RWPE1 (cell line): Measurements from ENCODE around the gene IFT88.

Experiments used
- CTCF ChIA-PET: fragments of 350-600 bp; sonication (Branson Sonifier 250); formaldehyde crosslinking; extraction: SDS; loops from one replicate; lab custom pipeline; 2021; lab: Yijun Ruan, JAX
- POLR2A ChIA-PET: fragments of 400-600 bp; formaldehyde crosslinking; extraction: SDS; loops from one replicate; lab custom pipeline; 2020; ENCODE audit warnings: antibody characterized with exemption; ENCODE audit not compliant: low non-redundant PET; lab: Yijun Ruan, JAX
- DNase-seq: peaks from one replicate; pipeline ENCODE4 v3.0.0; 2012; ENCODE audit warnings: low spot score
- H3K27ac ChIP-seq: fragments of 450-650 bp; 2 replicates; pipeline ENCODE4 v1.5.1; 2017
- TF ChIP-seq, protein P1 (sequence below): fragments of 450-650 bp; conservative IDR thresholded peaks from 2 replicates; pipeline ENCODE4 v1.5.1; 2017; ENCODE audit warnings: low read depth, mild to moderate bottlenecking

The IFT88 gene

DNA sequence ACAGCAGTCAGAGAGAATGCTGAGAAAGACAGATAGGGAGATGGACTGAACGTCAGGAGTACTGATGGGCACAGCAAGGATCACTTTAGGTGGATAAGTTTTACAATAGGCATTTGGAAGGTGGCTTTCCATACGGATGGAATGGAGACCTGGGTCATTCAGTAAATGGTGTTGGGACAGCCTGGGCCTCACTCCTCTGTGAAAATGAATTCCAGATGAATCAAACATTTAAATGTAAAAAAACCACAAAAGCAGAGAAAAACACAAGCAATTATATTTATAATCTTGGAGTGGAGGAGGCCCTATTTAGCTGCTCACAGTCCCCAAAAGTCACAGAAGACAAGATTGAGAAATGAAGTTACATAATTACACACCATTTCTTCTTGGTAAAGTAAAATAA, 141.3 kb downstream of the IFT88 start:
- H3K27ac ChIP-seq: no peak overlapping the region
- TF ChIP-seq, protein P1, sequence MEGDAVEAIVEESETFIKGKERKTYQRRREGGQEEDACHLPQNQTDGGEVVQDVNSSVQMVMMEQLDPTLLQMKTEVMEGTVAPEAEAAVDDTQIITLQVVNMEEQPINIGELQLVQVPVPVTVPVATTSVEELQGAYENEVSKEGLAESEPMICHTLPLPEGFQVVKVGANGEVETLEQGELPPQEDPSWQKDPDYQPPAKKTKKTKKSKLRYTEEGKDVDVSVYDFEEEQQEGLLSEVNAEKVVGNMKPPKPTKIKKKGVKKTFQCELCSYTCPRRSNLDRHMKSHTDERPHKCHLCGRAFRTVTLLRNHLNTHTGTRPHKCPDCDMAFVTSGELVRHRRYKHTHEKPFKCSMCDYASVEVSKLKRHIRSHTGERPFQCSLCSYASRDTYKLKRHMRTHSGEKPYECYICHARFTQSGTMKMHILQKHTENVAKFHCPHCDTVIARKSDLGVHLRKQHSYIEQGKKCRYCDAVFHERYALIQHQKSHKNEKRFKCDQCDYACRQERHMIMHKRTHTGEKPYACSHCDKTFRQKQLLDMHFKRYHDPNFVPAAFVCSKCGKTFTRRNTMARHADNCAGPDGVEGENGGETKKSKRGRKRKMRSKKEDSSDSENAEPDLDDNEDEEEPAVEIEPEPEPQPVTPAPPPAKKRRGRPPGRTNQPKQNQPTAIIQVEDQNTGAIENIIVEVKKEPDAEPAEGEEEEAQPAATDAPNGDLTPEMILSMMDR: no peak
- CTCF ChIA-PET: no interaction called here
- POLR2A ChIA-PET: interaction anchor here (0.6 kb wide), 1 partner anchor 185 kb away, joined by 3 read pairs; no protein-coding TSS in a partner anchor
- DNase-seq: no peak

DNA sequence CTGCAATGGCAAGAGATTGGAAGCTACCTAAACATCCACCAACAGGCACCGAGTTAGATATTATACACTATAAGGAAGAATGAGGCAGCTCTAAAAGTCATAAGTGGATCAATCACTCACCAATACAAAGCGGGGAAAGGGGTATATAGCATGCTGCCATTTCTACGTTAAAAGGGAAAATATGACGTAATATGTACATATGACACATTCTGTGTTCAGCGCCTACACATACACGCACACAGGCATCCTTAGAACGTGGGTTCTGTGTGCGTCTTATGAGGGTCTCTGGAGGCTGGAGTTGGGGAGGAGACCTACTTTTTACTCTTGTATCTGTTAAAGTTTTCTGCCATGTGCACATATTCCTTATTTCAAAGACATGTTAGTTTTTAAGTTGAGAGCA, 142.4 kb downstream of the IFT88 start:
- TF ChIP-seq, protein P1: no peak
- no peak for DNase-seq
- ChIA-PET POLR2A (no interaction called here), CTCF (interaction anchor here (0.6 kb wide), 1 partner anchor 116 kb away, joined by 3 read pairs; no protein-coding TSS in a partner anchor)
- H3K27ac ChIP-seq: peak overlapping the region; percentile 55; the same call in 1 of the 2 replicates

GRCh38 chr13:20709782-20710181, 142.8 kb downstream of the IFT88 start:
- CTCF ChIA-PET: interaction anchor here (0.6 kb wide), 2 partner anchors 116 to 186 kb away, joined by 3 read pairs; no protein-coding TSS in a partner anchor
- POLR2A ChIA-PET: no interaction called here
- H3K27ac ChIP-seq: peak overlapping the region; percentile 55; the same call in 1 of the 2 replicates
- TF ChIP-seq, protein P1: no peak
- no peak for DNase-seq

DNA sequence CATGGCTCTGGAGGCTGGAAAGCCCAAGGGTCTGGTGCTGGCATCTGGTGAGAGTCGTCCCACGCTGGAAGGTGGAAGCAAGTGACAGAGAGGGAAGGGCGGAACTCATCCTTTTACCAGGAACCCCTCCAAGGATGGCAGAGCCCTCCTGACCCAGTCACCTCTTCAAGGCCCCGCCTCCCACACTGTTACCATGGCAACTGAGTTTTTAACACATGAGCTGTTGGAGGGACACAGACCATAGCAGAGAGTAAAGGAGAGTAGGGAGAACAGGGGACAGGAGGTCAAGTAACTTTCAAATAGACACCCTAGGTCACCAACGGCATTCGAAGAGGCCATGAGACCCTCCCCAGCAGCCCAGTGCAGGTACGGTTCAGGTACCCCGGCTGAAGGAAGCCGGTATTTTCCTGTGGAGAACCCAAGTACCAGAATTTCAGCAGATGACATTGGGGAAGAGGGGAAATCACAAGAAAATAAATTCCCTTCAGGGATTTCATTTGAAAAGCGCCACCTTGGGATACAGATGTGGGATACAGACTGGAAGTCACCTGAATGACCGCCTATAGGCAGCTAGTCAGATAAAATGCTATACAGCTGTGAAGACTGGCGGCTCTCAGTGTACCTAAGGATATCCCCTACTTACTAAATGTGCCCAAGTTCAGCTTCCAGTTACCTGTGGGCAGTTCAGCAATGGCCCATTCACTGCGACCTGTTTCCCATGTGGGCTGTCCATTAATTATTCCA, 144.5 kb downstream of the IFT88 start:
- DNase-seq: no peak
- TF ChIP-seq, protein P1: no peak
- ChIA-PET CTCF (interaction anchor here (0.7 to 0.8 kb wide), 3 partner anchors 137 to 829 kb away, joined by 3 to 6 read pairs (median 5); no protein-coding TSS in a partner anchor), POLR2A (no interaction called here)
- H3K27ac ChIP-seq: no peak overlapping the region

DNA sequence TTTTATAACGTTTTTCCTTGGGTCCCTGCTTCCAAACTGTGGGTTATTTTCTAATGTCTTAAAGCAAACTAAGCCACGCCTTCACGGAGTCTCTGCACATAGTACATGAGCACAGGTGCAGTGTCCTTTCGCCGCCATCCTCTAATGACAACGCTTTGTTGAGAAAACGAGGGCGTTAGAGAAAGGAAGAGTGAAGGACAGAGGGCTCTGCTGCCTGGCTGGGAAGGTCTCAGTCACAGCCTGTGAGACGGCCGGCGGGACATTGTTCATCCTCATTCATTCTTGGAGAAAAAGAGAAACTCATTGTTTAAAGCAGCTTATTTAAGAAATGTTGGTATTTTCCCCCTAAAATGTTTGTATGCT, 146.0 kb downstream of the IFT88 start:
- H3K27ac ChIP-seq: no peak overlapping the region
- CTCF ChIA-PET: no interaction called here
- TF ChIP-seq, protein P1: no peak
- no peak for DNase-seq
- POLR2A ChIA-PET: no interaction called here

GRCh38 chr13:20713751-20714150, 146.8 kb downstream of the IFT88 start:
- CTCF ChIA-PET: no interaction called here
- POLR2A ChIA-PET: no interaction called here
- DNase-seq: no peak
- H3K27ac ChIP-seq: no peak overlapping the region
- TF ChIP-seq, protein P1: no peak
